Testis (tissue), 2 donors: ENCODE data around the gene RANBP3L.

Experiments
- CTCF ChIP-seq, 3 experiments: fragments of 450-650 bp in 2 of 3; fragments of 200-600 bp in 1 of 3; sonication (generic) in 1 of 3; IDR thresholded peaks; one replicate each; pipeline ENCODE4 v1.5.1; 2016 to 2019; ENCODE audit warnings: antibody characterized with exemption in 3 of 3, mild to moderate bottlenecking in 2 of 3, moderate library complexity in 1 of 3
- POLR2A ChIP-seq: fragments of 450-650 bp; IDR thresholded peaks from one replicate; pipeline ENCODE4 v1.6.1; 2017; ENCODE audit warnings: antibody characterized with exemption, mild to moderate bottlenecking, moderate library complexity

GRCh38 chr5:36241631-36242533, 59.8 kb downstream of the RANBP3L start, which contains the start of gene NADK2:
- TF ChIP-seq POLR2A, result peak; percentile 23
- peak; percentile 64 to 83 (median 80) for TF ChIP-seq CTCF (IDR thresholded peaks at IDR 0.05)
